Suppressor macrophage treated with lipopolysaccharide for 4 hours (primary cell): Measurements from ENCODE around the gene CDC42EP5.

ENCODE experiments used
- DNase-seq: peaks from one replicate; pipeline ENCODE4 v3.0.0-alpha.2; 2020

CDC42EP5 gene

GRCh38 chr19:54461613-54462012 is 11.5 kb downstream of the CDC42EP5 start:
- DNase-seq, result no peak

- DNase-seq, result no peak
Observed at GRCh38 chr19:54461210-54461609, 11.9 kb downstream of the CDC42EP5 start.

- DNase-seq, result no peak
Observed at GRCh38 chr19:54460230-54461005, 12.7 kb downstream of the CDC42EP5 start.

GRCh38 chr19:54459282-54460229 is 13.5 kb downstream of the CDC42EP5 start:
- no peak for DNase-seq

- DNase-seq, result no peak
Observed at GRCh38 chr19:54458648-54459281, 14.3 kb downstream of the CDC42EP5 start.

GRCh38 chr19:54457773-54458647 is 15.1 kb downstream of the CDC42EP5 start:
- DNase-seq, result no peak

GRCh38 chr19:54456423-54457373 is 16.4 kb downstream of the CDC42EP5 start:
- DNase-seq, result no peak

GRCh38 chr19:54455786-54456422 is 17.2 kb downstream of the CDC42EP5 start:
- DNase-seq, result no peak

GRCh38 chr19:54454781-54455675 is 18.1 kb downstream of the CDC42EP5 start:
- DNase-seq, result no peak

- DNase-seq, result no peak
Observed at GRCh38 chr19:54453921-54454780, 18.9 kb downstream of the CDC42EP5 start.

- DNase-seq, result no peak
Observed at GRCh38 chr19:54452626-54453025, 20.5 kb downstream of the CDC42EP5 start.

- no peak for DNase-seq
Observed at GRCh38 chr19:54451997-54452396, 21.1 kb downstream of the CDC42EP5 start.

- DNase-seq, result peak; percentile 96
Observed at GRCh38 chr19:54451331-54451871, 21.7 kb downstream of the CDC42EP5 start.

GRCh38 chr19:54449701-54450069 is 23.4 kb downstream of the CDC42EP5 start:
- DNase-seq, result peak; percentile 47

GRCh38 chr19:54448774-54449700 is 24.1 kb downstream of the CDC42EP5 start, which contains the start of gene LENG8:
Gene LENG8 (plus strand): TSS chr19:54449199. CDS start chr19:54451345, 2,146 bp downstream.
- DNase-seq, result peak; percentile 99

GRCh38 chr19:54448040-54448773 is 24.9 kb downstream of the CDC42EP5 start:
- DNase-seq, result peak; percentile 78
